ENCODE measurements around the gene TTC28. TPM values are rescaled to one million over a fixed set of nuclear protein-coding genes. Genes with fewer than 3 reads are reported as not detected.

The TTC28 gene
- total RNA-seq, 2 donors from 2014 or later = 29.2 to 74.6 TPM

DNA sequence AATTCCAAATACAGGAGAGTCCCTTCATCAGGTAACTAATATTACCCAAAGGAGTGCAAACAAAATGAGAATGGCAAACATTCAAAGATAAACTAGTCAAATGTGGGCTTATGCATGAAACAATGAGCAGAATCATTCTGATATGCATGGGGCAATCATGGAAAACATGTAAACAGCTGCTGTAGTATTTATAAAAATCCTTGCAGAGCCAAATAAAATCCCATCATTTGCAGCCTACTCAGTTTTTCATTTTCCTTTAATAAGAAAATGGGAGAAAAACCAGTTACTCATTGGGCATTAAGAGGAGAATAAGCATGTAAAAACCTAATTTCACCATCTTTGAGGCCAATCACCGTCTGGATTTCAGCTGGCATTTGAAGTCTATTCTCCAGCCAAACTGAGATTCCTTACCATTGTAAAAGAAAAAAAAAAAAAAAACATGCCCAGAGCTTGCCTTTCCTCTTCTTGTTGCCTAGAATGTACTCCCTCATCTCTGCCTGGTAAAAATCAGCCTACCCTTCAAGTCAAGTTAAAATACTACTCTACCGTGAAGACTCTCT is 249.1 kb downstream of the TTC28 start:
- Histone ChIP-seq H3K9me3 (no peaks in the 10 kb centered on the region), H3K36me3 (no peaks in the 10 kb centered on the region), H3K27ac (no peak overlapping the region), H3K4me3 (no peak overlapping the region), H3K4me1 (replicated peaks) (no peaks in the 10 kb centered on the region), H3K27me3 (replicated peaks; ENCODE audit: insufficient read depth) (no peaks in the 10 kb centered on the region)
- WGBS = 26% methylated on average over 2 of the region's 2 CpGs
- TF ChIP-seq, protein P1, sequence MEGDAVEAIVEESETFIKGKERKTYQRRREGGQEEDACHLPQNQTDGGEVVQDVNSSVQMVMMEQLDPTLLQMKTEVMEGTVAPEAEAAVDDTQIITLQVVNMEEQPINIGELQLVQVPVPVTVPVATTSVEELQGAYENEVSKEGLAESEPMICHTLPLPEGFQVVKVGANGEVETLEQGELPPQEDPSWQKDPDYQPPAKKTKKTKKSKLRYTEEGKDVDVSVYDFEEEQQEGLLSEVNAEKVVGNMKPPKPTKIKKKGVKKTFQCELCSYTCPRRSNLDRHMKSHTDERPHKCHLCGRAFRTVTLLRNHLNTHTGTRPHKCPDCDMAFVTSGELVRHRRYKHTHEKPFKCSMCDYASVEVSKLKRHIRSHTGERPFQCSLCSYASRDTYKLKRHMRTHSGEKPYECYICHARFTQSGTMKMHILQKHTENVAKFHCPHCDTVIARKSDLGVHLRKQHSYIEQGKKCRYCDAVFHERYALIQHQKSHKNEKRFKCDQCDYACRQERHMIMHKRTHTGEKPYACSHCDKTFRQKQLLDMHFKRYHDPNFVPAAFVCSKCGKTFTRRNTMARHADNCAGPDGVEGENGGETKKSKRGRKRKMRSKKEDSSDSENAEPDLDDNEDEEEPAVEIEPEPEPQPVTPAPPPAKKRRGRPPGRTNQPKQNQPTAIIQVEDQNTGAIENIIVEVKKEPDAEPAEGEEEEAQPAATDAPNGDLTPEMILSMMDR (IDR thresholded peaks at IDR 0.05) = no peak
- TF ChIP-seq POLR2A (IDR thresholded peaks at IDR 0.05) = no peak
- no peak for TF ChIP-seq POLR2AphosphoS5 (IDR thresholded peaks at IDR 0.05)
- no peak for DNase-seq (ENCODE audit: low spot score)
- intact Hi-C loops (cut with DNase I) = no loop called here

DNA sequence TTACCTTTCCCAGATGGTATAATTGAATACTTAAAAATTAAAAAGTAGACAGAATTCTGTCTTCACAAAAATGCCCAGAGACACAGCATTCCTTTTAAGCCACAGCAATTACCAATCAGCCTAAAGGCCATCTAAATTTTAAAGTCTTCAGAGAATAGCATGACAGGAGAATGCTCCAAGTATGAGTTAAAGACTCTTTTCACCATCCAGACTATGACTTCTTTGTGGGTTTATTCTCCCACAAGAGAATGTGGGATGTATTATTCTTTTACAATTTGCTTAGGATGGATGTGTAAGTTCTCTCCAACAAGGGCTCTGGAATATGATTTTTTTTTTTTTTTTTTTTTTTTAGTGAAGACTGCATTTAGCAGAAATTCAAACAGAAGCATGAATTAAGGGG is 249.9 kb downstream of the TTC28 start:
- Histone ChIP-seq H3K9me3 (no peaks in the 10 kb centered on the region), H3K27ac (no peak overlapping the region)
- intact Hi-C loops (cut with DNase I) = no loop called here

DNA sequence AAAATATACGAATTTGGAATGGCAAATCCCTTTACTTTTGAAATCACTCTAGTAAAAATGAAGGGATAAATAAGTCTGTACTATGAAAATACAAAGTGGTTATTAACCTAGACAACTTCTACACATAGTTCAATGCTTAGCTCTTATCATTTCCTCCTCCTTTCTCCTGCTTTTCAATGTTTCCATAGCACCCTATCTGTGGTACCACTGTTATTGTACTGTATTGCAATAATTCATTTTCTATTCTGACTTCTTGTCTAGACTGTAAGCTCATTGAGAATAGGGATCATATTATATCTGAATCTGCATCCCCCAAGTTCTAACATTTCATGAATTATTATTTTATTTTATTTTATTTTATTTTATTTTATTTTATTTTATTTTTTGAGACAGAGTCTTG is 251.4 kb downstream of the TTC28 start:
- no peaks in the 10 kb centered on the region for H3K36me3 ChIP-seq
- WGBS = 83% methylated on average over 1 of the region's 1 CpG
- no peak for DNase-seq (ENCODE audit: low spot score)
- intact Hi-C loops (cut with DNase I) = no loop called here
- TF ChIP-seq POLR2AphosphoS5 (IDR thresholded peaks at IDR 0.05) = no peak
- TF ChIP-seq POLR2A (IDR thresholded peaks at IDR 0.05) = no peak
- TF ChIP-seq, protein P1 (IDR thresholded peaks at IDR 0.05) = no peak
- H3K27me3 ChIP-seq (replicated peaks; ENCODE audit: insufficient read depth) = no peaks in the 10 kb centered on the region
- no peaks in the 10 kb centered on the region for H3K4me1 ChIP-seq (replicated peaks)
- no peak overlapping the region for H3K27ac ChIP-seq
- no peaks in the 10 kb centered on the region for H3K9me3 ChIP-seq
- H3K4me3 ChIP-seq = no peak overlapping the region

More for the DNA sequence above, 249.9 kb downstream of the TTC28 start:
- H3K4me3 ChIP-seq = no peak overlapping the region
- no peaks in the 10 kb centered on the region for H3K27me3 ChIP-seq (replicated peaks; ENCODE audit: insufficient read depth)
- TF ChIP-seq POLR2AphosphoS5 (IDR thresholded peaks at IDR 0.05) = no peak
- TF ChIP-seq, protein P1 (IDR thresholded peaks at IDR 0.05) = no peak
- H3K4me1 ChIP-seq (replicated peaks) = no peaks in the 10 kb centered on the region
- no peaks in the 10 kb centered on the region for H3K36me3 ChIP-seq
- no peak for DNase-seq (ENCODE audit: low spot score)

DNA sequence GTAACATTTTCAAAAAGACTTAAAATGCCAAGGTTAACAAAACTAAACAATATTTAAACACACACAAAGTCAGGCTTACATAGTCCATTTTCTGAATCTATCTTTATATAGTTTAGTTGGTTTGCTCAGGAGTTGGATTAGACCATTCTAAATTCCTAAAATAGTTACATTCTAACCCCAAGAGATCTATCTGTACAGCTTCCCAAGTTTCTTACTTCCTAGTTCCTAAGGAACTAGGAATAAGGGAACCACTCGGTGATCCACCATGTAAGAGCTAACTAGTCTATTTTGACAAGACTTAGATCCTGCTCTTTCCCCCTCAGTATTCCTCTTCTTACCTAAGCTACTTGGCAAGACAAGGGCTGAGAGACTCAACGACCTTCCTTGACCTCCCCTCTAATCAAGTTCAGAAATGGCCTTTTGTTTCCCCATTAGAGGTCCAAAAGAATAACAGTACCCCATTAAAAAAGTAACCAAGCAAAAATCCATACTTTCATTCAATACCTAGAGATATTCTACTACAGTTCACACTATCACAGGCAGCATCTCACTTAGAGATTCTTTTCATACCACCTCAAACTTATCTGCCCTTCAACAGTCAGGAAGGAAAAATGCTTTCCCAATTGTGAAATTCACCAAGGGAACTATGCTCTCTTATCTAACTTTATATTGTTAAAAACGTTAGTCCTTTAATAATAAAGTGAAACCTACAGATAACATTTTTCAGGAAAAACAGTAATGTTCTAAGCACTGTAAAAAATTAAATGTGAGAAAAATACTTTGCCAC is 253.1 kb downstream of the TTC28 start:
- no peaks in the 10 kb centered on the region for H3K36me3 ChIP-seq
- H3K9me3 ChIP-seq = no peaks in the 10 kb centered on the region
- TF ChIP-seq, protein P1 (IDR thresholded peaks at IDR 0.05) = no peak
- no peak for TF ChIP-seq POLR2AphosphoS5 (IDR thresholded peaks at IDR 0.05)
- TF ChIP-seq POLR2A (IDR thresholded peaks at IDR 0.05) = no peak
- WGBS = 59% methylated on average over 3 of the region's 3 CpGs
- H3K4me1 ChIP-seq (replicated peaks) = no peaks in the 10 kb centered on the region
- H3K27ac ChIP-seq = no peak overlapping the region
- H3K4me3 ChIP-seq = no peak overlapping the region
- intact Hi-C loops (cut with DNase I) = no loop called here
- H3K27me3 ChIP-seq (replicated peaks; ENCODE audit: insufficient read depth) = no peaks in the 10 kb centered on the region
- no peak for DNase-seq (ENCODE audit: low spot score)

DNA sequence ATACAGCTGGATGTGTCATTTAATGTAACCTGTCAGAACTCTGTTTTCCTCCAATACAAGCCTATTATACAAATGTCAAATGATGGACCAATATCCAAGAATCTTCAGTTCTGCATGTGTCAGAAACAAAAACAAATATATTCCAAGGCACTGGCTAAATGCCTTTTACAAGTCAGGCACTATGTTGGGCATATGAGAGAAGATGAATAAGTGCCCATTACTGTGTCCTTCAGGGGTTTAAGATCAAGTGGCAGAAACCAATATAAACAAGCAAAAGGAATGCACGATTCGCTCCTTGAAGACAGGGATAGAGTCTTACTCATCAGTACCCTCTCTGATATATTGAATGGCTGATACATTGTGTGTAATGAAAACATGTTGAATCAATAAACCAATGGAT is 254.4 kb downstream of the TTC28 start:
- Histone ChIP-seq H3K4me3 (no peak overlapping the region), H3K36me3 (no peaks in the 10 kb centered on the region), H3K9me3 (no peaks in the 10 kb centered on the region), H3K27ac (no peak overlapping the region), H3K27me3 (replicated peaks; ENCODE audit: insufficient read depth) (no peaks in the 10 kb centered on the region), H3K4me1 (replicated peaks) (no peaks in the 10 kb centered on the region)
- no peak for DNase-seq (ENCODE audit: low spot score)
- intact Hi-C loops (cut with DNase I) = no loop called here
- TF ChIP-seq POLR2AphosphoS5 (IDR thresholded peaks at IDR 0.05) (no peak), POLR2A (IDR thresholded peaks at IDR 0.05) (no peak)
- TF ChIP-seq, protein P1 (IDR thresholded peaks at IDR 0.05) = no peak
- 94% methylated on average over 2 of the region's 2 CpGs for WGBS
